ENCODE data around the gene TNFRSF8. TPM values are rescaled to one million over a fixed set of nuclear protein-coding genes. Genes with fewer than 3 reads are reported as not detected.
A peak's percentile ranks its signal among the peaks of the same experiment; 100 is the strongest.

Gene TNFRSF8
- total and polyA plus RNA-seq, 2 donors (not counting 1 experiment from before 2014, with no cell fraction given) = 0.05 TPM; not detected in 1

GRCh38 chr1:12078938-12079861, 16.1 kb downstream of the TNFRSF8 start:
- Histone ChIP-seq H4K20me1 (ENCODE audit: control insufficient read depth, extremely low read depth, insufficient read depth, low read length) (no peaks in the 10 kb centered on the region), H3K36me3 (ENCODE audit: control insufficient read depth, insufficient read depth, low read length) (no peaks in the 10 kb centered on the region), H3K27me3 (ENCODE audit: control insufficient read depth, insufficient read depth, low read length) (no peaks in the 10 kb centered on the region), H3K4me1 (ENCODE audit: control insufficient read depth, extremely low read depth, insufficient read depth, low read length) (peaks cover 7% of the 10 kb centered on the region), H3K79me2 (ENCODE audit: control insufficient read depth, insufficient read depth, low read length) (no peaks in the 10 kb centered on the region), H3K4me3 (replicated peaks in 1 of 4; ENCODE audit: control extremely low read depth in 1 of 4, insufficient read depth in 1 of 4, low read depth in 3 of 4, low read length in 4 of 4) (no peak overlapping the region), H2AFZ (ENCODE audit: low read length) (peak overlapping the region; percentile 64), H3K27ac (ENCODE audit: insufficient read depth, low read length) (no peak overlapping the region), H3K4me2 (ENCODE audit: extremely low read depth, insufficient read depth, low read length) (peak overlapping the region; percentile 25), H3K9me3 (ENCODE audit: control insufficient read depth, insufficient read depth, low read depth, low read length) (no peaks in the 10 kb centered on the region), H3K9ac (ENCODE audit: insufficient read depth, low read length) (no peak overlapping the region)
- TF ChIP-seq EZH2 (IDR thresholded peaks at IDR 0.05; ENCODE audit: low read length, missing control alignments) (no peak), CTCF (conservative IDR thresholded peaks at IDR 0.05 in 1 of 2, IDR thresholded peaks at IDR 0.05 in 1 of 2; ENCODE audit: low read depth in 1 of 2, low read length in 2 of 2) (peak; percentile 55 to 79)
- DNase-seq (ENCODE audit: low read depth in 2 of 2) = peak; percentile 40 to 58

GRCh38 chr1:12080156-12080555, 17.1 kb downstream of the TNFRSF8 start:
- TF ChIP-seq EZH2 (IDR thresholded peaks at IDR 0.05; ENCODE audit: low read length, missing control alignments) = no peak
- no peak for TF ChIP-seq CTCF (conservative IDR thresholded peaks at IDR 0.05 in 1 of 2, IDR thresholded peaks at IDR 0.05 in 1 of 2; ENCODE audit: low read depth in 1 of 2, low read length in 2 of 2)
- H3K4me1 ChIP-seq (ENCODE audit: control insufficient read depth, extremely low read depth, insufficient read depth, low read length) = peaks cover 7% of the 10 kb centered on the region
- peak in 1 of 2 donors; percentile 17 for DNase-seq (ENCODE audit: low read depth in 2 of 2)
- no peak overlapping the region for H3K4me2 ChIP-seq (ENCODE audit: extremely low read depth, insufficient read depth, low read length)
- no peaks in the 10 kb centered on the region for H3K36me3 ChIP-seq (ENCODE audit: control insufficient read depth, insufficient read depth, low read length)
- H4K20me1 ChIP-seq (ENCODE audit: control insufficient read depth, extremely low read depth, insufficient read depth, low read length) = no peaks in the 10 kb centered on the region
- H2AFZ ChIP-seq (ENCODE audit: low read length) = no peak overlapping the region
- H3K27me3 ChIP-seq (ENCODE audit: control insufficient read depth, insufficient read depth, low read length) = no peaks in the 10 kb centered on the region
- H3K27ac ChIP-seq (ENCODE audit: insufficient read depth, low read length) = no peak overlapping the region
- no peak overlapping the region for H3K4me3 ChIP-seq (replicated peaks in 1 of 4; ENCODE audit: control extremely low read depth in 1 of 4, insufficient read depth in 1 of 4, low read depth in 3 of 4, low read length in 4 of 4)
- H3K79me2 ChIP-seq (ENCODE audit: control insufficient read depth, insufficient read depth, low read length) = no peaks in the 10 kb centered on the region
- no peak overlapping the region for H3K9ac ChIP-seq (ENCODE audit: insufficient read depth, low read length)
- H3K9me3 ChIP-seq (ENCODE audit: control insufficient read depth, insufficient read depth, low read depth, low read length) = no peaks in the 10 kb centered on the region

- Histone ChIP-seq H3K4me3 (replicated peaks in 1 of 4; ENCODE audit: control extremely low read depth in 1 of 4, insufficient read depth in 1 of 4, low read depth in 3 of 4, low read length in 4 of 4) (no peak overlapping the region), H2AFZ (ENCODE audit: low read length) (no peak overlapping the region), H3K9me3 (ENCODE audit: control insufficient read depth, insufficient read depth, low read depth, low read length) (no peaks in the 10 kb centered on the region), H3K27ac (ENCODE audit: insufficient read depth, low read length) (no peak overlapping the region), H3K9ac (ENCODE audit: insufficient read depth, low read length) (no peak overlapping the region), H3K27me3 (ENCODE audit: control insufficient read depth, insufficient read depth, low read length) (no peaks in the 10 kb centered on the region), H3K36me3 (ENCODE audit: control insufficient read depth, insufficient read depth, low read length) (no peaks in the 10 kb centered on the region), H3K79me2 (ENCODE audit: control insufficient read depth, insufficient read depth, low read length) (no peaks in the 10 kb centered on the region), H4K20me1 (ENCODE audit: control insufficient read depth, extremely low read depth, insufficient read depth, low read length) (no peaks in the 10 kb centered on the region), H3K4me1 (ENCODE audit: control insufficient read depth, extremely low read depth, insufficient read depth, low read length) (peaks cover 2% of the 10 kb centered on the region), H3K4me2 (ENCODE audit: extremely low read depth, insufficient read depth, low read length) (no peak overlapping the region)
- DNase-seq (ENCODE audit: low read depth in 2 of 2) = no peak
- TF ChIP-seq CTCF (conservative IDR thresholded peaks at IDR 0.05 in 1 of 2, IDR thresholded peaks at IDR 0.05 in 1 of 2; ENCODE audit: low read depth in 1 of 2, low read length in 2 of 2) = no peak
- no peak for TF ChIP-seq EZH2 (IDR thresholded peaks at IDR 0.05; ENCODE audit: low read length, missing control alignments)
These were observed 17.9 kb downstream of the TNFRSF8 start for GRCh38 chr1:12080773-12081556.
